ENCODE data around the gene EFHC1.

GRCh38 chr6:52377538-52378221 lies 42.5 kb upstream of the EFHC1 start:
- TF ChIP-seq POLR2AphosphoS5 (IDR thresholded peaks at IDR 0.05) (no peak), CTCF (IDR thresholded peaks at IDR 0.05 in 8 of 11, conservative IDR thresholded peaks at IDR 0.05 in 3 of 11) (no peak), POLR2A (IDR thresholded peaks at IDR 0.05) (no peak)
